OCI-LY7 (cell line): Measurements from ENCODE around the gene TMEM258. TPM values are rescaled to one million over a fixed set of nuclear protein-coding genes. Genes with fewer than 3 reads are reported as not detected.

Experiments used
- BruUV-seq: library from RNA; stranded (reverse); fragments of 400-500 nt; replicated peaks from 2 replicates; lab custom pipeline; 2021; lab: Mats Ljungman, UMichigan
- CTCF ChIA-PET: fragments of 300-600 bp; sonication (Branson Sonifier 250); formaldehyde crosslinking; loops from one replicate; lab custom pipeline; 2022; ENCODE audit warnings: antibody characterized with exemption; ENCODE audit not compliant: unreplicated experiment; lab: Charles Lee
- POLR2A ChIA-PET: fragments of 300-600 bp; sonication (Branson Sonifier 250); formaldehyde crosslinking; loops from one replicate; lab custom pipeline; 2022; ENCODE audit warnings: antibody characterized with exemption; lab: Charles Lee
- DNase-seq: peaks from one replicate; pipeline ENCODE4 v3.0.0-alpha.2; 2015; ENCODE audit warnings: low spot score
- H2AFZ ChIP-seq: fragments of 200-600 bp; sonication (generic), shearing (Covaris generic); 2 replicates; pipeline ENCODE4 v1.6.1; 2014; ENCODE audit warnings: mild to moderate bottlenecking, antibody characterized with exemption, low read length, moderate library complexity
- H3K27ac ChIP-seq: fragments of 200-600 bp; sonication (generic); 2 replicates; pipeline ENCODE4 v1.5.1; 2014; ENCODE audit warnings: mixed run types, low read depth, mild to moderate bottlenecking, moderate library complexity, low read length, inconsistent platforms; ENCODE audit not compliant: poor library complexity, severe bottlenecking
- H3K36me3 ChIP-seq: fragments of 200-600 bp; sonication (generic); 2 replicates; pipeline ENCODE4 v1.6.1; 2014; ENCODE audit warnings: mild to moderate bottlenecking, antibody characterized with exemption, low read length, moderate library complexity, mixed read lengths; ENCODE audit not compliant: insufficient read depth
- H3K4me1 ChIP-seq: fragments of 200-600 bp; sonication (generic); 2 replicates; pipeline ENCODE4 v1.5.1; 2014; ENCODE audit warnings: mild to moderate bottlenecking, low read length; ENCODE audit not compliant: insufficient read depth, poor library complexity, severe bottlenecking
- H3K4me2 ChIP-seq: fragments of 200-600 bp; sonication (generic); 2 replicates; pipeline ENCODE4 v1.6.1; 2014; ENCODE audit warnings: mild to moderate bottlenecking, low read length
- H3K4me3 ChIP-seq: fragments of 200-600 bp; sonication (generic); 2 replicates; pipeline ENCODE4 v1.5.1; 2014; ENCODE audit warnings: mild to moderate bottlenecking, low read depth, low read length; ENCODE audit not compliant: poor library complexity, severe bottlenecking
- H3K79me2 ChIP-seq: fragments of 200-600 bp; sonication (generic); 2 replicates; pipeline ENCODE4 v1.6.1; 2016; ENCODE audit warnings: low read depth, mild to moderate bottlenecking, low read length, moderate library complexity, mixed read lengths; ENCODE audit not compliant: insufficient read depth
- H3K9me2 ChIP-seq: fragments of 200-600 bp; sonication (generic); 2 replicates; pipeline ENCODE4 v1.6.1; 2016; ENCODE audit warnings: mild to moderate bottlenecking, low read length, mixed read lengths; ENCODE audit not compliant: insufficient read depth
- H3K9me3 ChIP-seq: fragments of 200-600 bp; sonication (generic); 2 replicates; pipeline ENCODE4 v1.6.1; 2014; ENCODE audit warnings: mild to moderate bottlenecking, mixed run types, low read length, mixed read lengths
- H4K20me1 ChIP-seq: fragments of 200-600 bp; sonication (generic); 2 replicates; pipeline ENCODE4 v1.6.1; 2014; ENCODE audit warnings: mild to moderate bottlenecking, antibody characterized with exemption, low read length, moderate library complexity, mixed read lengths; ENCODE audit not compliant: insufficient read depth
- EZH2phosphoT487 ChIP-seq: fragments of 200-600 bp; sonication (generic); IDR thresholded peaks from 2 replicates; pipeline ENCODE4 v1.6.1; 2018; ENCODE audit warnings: low read depth, borderline replicate concordance, mild to moderate bottlenecking, mixed run types, antibody characterized with exemption, low read length, moderate library complexity, mixed read lengths
- intact Hi-C: fragments of 100-400 bp; cut with micrococcal nuclease; formaldehyde crosslinking; loops from one replicate; pipeline ENCODE4 v1.10.0; 2022; ENCODE audit not compliant: unreplicated experiment
- total RNA-seq, 2 experiments: library from RNA; depleted of rRNA in 1 of 2; stranded (reverse); fragments of >200 nt in 1 of 2; shearing (Covaris generic) in 1 of 2; gene quantifications; 2 replicates each; pipeline ENCODE4 v1.2.3, GENCODE V29; 2014 to 2022
- TF ChIP-seq, protein P1 (sequence below): fragments of 200-600 bp; sonication (generic); conservative IDR thresholded peaks from 2 replicates; pipeline ENCODE4 v1.5.1; 2014; ENCODE audit warnings: mild to moderate bottlenecking, antibody characterized with exemption, low read length, moderate library complexity, mixed read lengths

Gene TMEM258
- total RNA-seq, 2 experiments from 2014 or later, result 174 TPM

- no TSS peak for BruUV-seq
- TF ChIP-seq EZH2phosphoT487, result no peak
- TF ChIP-seq, protein P1, sequence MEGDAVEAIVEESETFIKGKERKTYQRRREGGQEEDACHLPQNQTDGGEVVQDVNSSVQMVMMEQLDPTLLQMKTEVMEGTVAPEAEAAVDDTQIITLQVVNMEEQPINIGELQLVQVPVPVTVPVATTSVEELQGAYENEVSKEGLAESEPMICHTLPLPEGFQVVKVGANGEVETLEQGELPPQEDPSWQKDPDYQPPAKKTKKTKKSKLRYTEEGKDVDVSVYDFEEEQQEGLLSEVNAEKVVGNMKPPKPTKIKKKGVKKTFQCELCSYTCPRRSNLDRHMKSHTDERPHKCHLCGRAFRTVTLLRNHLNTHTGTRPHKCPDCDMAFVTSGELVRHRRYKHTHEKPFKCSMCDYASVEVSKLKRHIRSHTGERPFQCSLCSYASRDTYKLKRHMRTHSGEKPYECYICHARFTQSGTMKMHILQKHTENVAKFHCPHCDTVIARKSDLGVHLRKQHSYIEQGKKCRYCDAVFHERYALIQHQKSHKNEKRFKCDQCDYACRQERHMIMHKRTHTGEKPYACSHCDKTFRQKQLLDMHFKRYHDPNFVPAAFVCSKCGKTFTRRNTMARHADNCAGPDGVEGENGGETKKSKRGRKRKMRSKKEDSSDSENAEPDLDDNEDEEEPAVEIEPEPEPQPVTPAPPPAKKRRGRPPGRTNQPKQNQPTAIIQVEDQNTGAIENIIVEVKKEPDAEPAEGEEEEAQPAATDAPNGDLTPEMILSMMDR, result no peak
- no peak overlapping the region for H3K4me3 ChIP-seq
- no peaks in the 10 kb centered on the region for H4K20me1 ChIP-seq
- H3K4me1 ChIP-seq, result peaks cover 10% of the 10 kb centered on the region
- no peaks in the 10 kb centered on the region for H3K36me3 ChIP-seq
- no peak overlapping the region for H2AFZ ChIP-seq
- CTCF ChIA-PET, result interaction anchor here (0.6 kb wide), 1 partner anchor 19 kb away, joined by 15 read pairs; no protein-coding TSS in a partner anchor
- no peaks in the 10 kb centered on the region for H3K9me3 ChIP-seq
- no peak for DNase-seq
- no peak overlapping the region for H3K4me2 ChIP-seq
- no peaks in the 10 kb centered on the region for H3K9me2 ChIP-seq
- H3K27ac ChIP-seq, result no peak overlapping the region
- intact Hi-C loops, result no loop called here
- POLR2A ChIA-PET, result no interaction called here
- no peaks in the 10 kb centered on the region for H3K79me2 ChIP-seq
Measured at GRCh38 chr11:61752925-61753521, 39.4 kb downstream of the TMEM258 start.

- Histone ChIP-seq H3K4me1 (peaks cover 10% of the 10 kb centered on the region), H2AFZ (no peak within 1 kb of the TSS), H4K20me1 (no peaks in the 10 kb centered on the region), H3K27ac (no peak within 1 kb of the TSS), H3K36me3 (no peaks in the 10 kb centered on the region), H3K9me3 (no peaks in the 10 kb centered on the region), H3K4me3 (no peak within 1 kb of the TSS), H3K4me2 (no peak within 1 kb of the TSS), H3K79me2 (no peaks in the 10 kb centered on the region), H3K9me2 (no peaks in the 10 kb centered on the region)
- intact Hi-C loops, result no loop called here
- ChIA-PET CTCF (no interaction called here), POLR2A (no interaction called here)
- no peak for DNase-seq
- BruUV-seq, result no TSS peak
- TF ChIP-seq, protein P1, result 0 out of 2 replicates have a peak, but pooled peaks have one; percentile 20
- TF ChIP-seq EZH2phosphoT487, result no peak
Measured at GRCh38 chr11:61752117-61752924, 40.1 kb downstream of the TMEM258 start, which contains the start of gene MYRF. Gene MYRF, plus strand, starts transcription at chr11:61752636. Its CDS starts 109 bp downstream, at chr11:61752745.
